Measurements from ENCODE around the gene CHN2.

DNA sequence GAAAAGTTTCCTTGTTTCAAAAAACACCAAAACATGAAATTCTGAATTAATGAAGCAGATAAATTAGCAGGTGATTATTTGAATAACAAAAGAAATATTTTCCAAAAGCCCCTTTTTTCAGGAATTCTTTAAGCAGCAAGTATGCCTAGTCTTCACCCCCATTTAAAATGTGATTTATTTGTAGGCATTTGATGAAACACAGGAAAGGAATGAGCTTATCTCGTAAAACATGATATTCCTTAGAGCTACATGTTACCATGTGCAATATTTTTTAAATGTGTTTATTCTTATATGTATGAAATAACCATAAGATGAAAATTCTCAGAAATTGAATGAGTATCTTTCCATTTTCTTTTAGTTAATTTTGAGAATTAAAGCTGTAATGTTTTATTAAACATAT, 106.1 kb downstream of the CHN2 start:
- TF ChIP-seq POLR2A (IDR thresholded peaks at IDR 0.05; ENCODE audit: low read depth, low read length) (no peak), POLR2AphosphoS5 (IDR thresholded peaks at IDR 0.05; ENCODE audit: low read depth, low read length) (no peak)

Measured in GM12892 (cell line).